ENCODE results near the gene TNP1. TPM values are rescaled to one million over a fixed set of nuclear protein-coding genes. Genes with fewer than 3 reads are reported as not detected.

The TNP1 gene
- total and polyA plus RNA-seq, 2 donors from 2014 or later, result not detected

DNA sequence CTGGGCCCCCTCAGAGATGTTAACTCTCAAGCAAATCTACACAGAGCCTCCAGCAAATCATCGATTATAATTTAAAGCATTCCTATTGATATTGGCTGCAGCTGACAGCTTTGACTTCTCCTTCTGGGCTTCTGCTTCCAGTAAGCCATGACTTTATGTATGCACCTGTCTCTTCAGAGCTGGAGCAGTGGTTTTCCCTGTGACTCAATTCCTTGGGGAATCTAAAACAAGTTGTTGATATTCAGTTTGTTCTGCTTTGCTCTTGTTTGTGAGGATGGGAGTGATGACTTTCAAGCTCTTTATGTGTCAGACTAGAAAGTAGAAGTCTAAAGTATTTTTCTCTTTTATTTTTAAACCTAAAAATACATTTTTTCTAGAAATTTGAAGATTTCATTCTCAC, 45.1 kb upstream of the TNP1 start:
- DNase-seq, result no peak
- H3K4me3 ChIP-seq (ENCODE audit: low read length in 3 of 3), result no peak overlapping the region

GRCh38 chr2:216904554-216904953, 44.7 kb upstream of the TNP1 start:
- DNase-seq, result no peak
- H3K27ac ChIP-seq (ENCODE audit: low read depth in 2 of 2, low read length in 2 of 2), result no peak overlapping the region
- intact Hi-C loops (cut with DNase I), result no loop called here
- no peak for FAIRE-seq
- H3K9ac ChIP-seq (ENCODE audit: low read length in 3 of 3), result no peak overlapping the region
- H3K36me3 ChIP-seq (ENCODE audit: control insufficient read depth in 2 of 3, insufficient read depth in 3 of 3, low read length in 3 of 3), result no peaks in the 10 kb centered on the region
- H3K9me3 ChIP-seq (ENCODE audit: control insufficient read depth in 2 of 3, insufficient read depth in 1 of 3, low read length in 3 of 3), result no peaks in the 10 kb centered on the region
- H3K4me1 ChIP-seq (ENCODE audit: control insufficient read depth in 2 of 3, insufficient read depth in 2 of 3, low read depth in 1 of 3, low read length in 3 of 3), result no peaks in the 10 kb centered on the region
- no peaks in the 10 kb centered on the region for H3K27me3 ChIP-seq (ENCODE audit: control insufficient read depth, insufficient read depth, low read length)
- TF ChIP-seq CTCF (IDR thresholded peaks at IDR 0.05; ENCODE audit: borderline replicate concordance, extremely low read depth, insufficient read depth), result no peak
- no peak overlapping the region for H3K4me3 ChIP-seq (ENCODE audit: low read length in 3 of 3)

More for the DNA sequence above, 45.1 kb upstream of the TNP1 start:
- TF ChIP-seq CTCF (IDR thresholded peaks at IDR 0.05; ENCODE audit: borderline replicate concordance, extremely low read depth, insufficient read depth), result no peak
- no peaks in the 10 kb centered on the region for H3K4me1 ChIP-seq (ENCODE audit: control insufficient read depth in 2 of 3, insufficient read depth in 2 of 3, low read depth in 1 of 3, low read length in 3 of 3)
- intact Hi-C loops (cut with DNase I), result no loop called here
- no peak overlapping the region for H3K27ac ChIP-seq (ENCODE audit: low read depth in 2 of 2, low read length in 2 of 2)
- no peaks in the 10 kb centered on the region for H3K9me3 ChIP-seq (ENCODE audit: control insufficient read depth in 2 of 3, insufficient read depth in 1 of 3, low read length in 3 of 3)
- no peak for FAIRE-seq
- H3K9ac ChIP-seq (ENCODE audit: low read length in 3 of 3), result no peak overlapping the region
- H3K36me3 ChIP-seq (ENCODE audit: control insufficient read depth in 2 of 3, insufficient read depth in 3 of 3, low read length in 3 of 3), result no peaks in the 10 kb centered on the region
- H3K27me3 ChIP-seq (ENCODE audit: control insufficient read depth, insufficient read depth, low read length), result no peaks in the 10 kb centered on the region

DNA sequence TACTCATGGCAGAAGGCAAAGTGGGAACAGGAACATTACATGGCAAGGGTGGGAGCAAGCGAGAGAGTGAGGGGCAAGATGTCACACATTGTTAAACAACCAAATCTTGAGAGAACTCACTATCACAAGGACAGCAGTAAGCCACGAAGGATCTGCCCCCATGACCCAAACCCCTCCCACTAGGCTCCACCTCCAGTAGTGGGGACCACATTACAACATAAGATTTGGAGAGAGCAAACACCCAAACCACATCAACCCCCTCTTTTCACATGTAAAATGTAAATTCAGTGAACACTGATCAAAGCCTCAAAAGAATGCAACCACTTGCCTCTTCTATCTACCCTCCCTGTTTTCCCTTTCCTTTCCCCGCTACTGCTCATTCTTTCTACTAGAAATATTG, 43.6 kb upstream of the TNP1 start:
- Histone ChIP-seq H3K4me1 (ENCODE audit: control insufficient read depth in 2 of 3, insufficient read depth in 2 of 3, low read depth in 1 of 3, low read length in 3 of 3) (no peaks in the 10 kb centered on the region), H3K27me3 (ENCODE audit: control insufficient read depth, insufficient read depth, low read length) (no peaks in the 10 kb centered on the region), H3K36me3 (ENCODE audit: control insufficient read depth in 2 of 3, insufficient read depth in 3 of 3, low read length in 3 of 3) (no peaks in the 10 kb centered on the region), H3K9me3 (ENCODE audit: control insufficient read depth in 2 of 3, insufficient read depth in 1 of 3, low read length in 3 of 3) (no peaks in the 10 kb centered on the region), H3K27ac (ENCODE audit: low read depth in 2 of 2, low read length in 2 of 2) (no peak overlapping the region), H3K9ac (ENCODE audit: low read length in 3 of 3) (no peak overlapping the region), H3K4me3 (ENCODE audit: low read length in 3 of 3) (no peak overlapping the region)
- no peak for FAIRE-seq
- no peak for DNase-seq
- no peak for TF ChIP-seq CTCF (IDR thresholded peaks at IDR 0.05; ENCODE audit: borderline replicate concordance, extremely low read depth, insufficient read depth)
- intact Hi-C loops (cut with DNase I), result no loop called here

DNA sequence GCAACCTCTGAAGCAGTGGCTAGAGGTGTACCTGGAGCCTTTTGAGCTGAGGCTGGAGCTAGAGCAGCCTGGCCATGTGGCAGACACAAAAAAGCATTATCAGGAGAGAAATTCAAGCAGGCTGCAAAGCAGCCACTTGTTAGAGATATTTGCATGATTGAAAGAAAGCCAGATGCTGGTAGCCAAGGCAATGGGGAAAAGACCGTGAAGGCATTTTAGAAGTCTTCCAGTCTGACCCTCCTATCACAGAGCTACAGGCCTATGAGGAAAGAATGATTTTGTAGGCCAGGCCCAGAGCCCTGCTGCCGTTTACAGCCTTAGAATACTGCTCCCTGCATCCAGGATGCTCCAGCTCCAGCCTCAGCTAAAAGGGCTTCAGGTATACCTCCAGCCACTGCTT, 41.4 kb upstream of the TNP1 start:
- Histone ChIP-seq H3K4me3 (ENCODE audit: low read length in 3 of 3) (no peak overlapping the region), H3K9ac (ENCODE audit: low read length in 3 of 3) (no peak overlapping the region), H3K4me1 (ENCODE audit: control insufficient read depth in 2 of 3, insufficient read depth in 2 of 3, low read depth in 1 of 3, low read length in 3 of 3) (no peaks in the 10 kb centered on the region), H3K36me3 (ENCODE audit: control insufficient read depth in 2 of 3, insufficient read depth in 3 of 3, low read length in 3 of 3) (no peaks in the 10 kb centered on the region), H3K27ac (ENCODE audit: low read depth in 2 of 2, low read length in 2 of 2) (no peak overlapping the region), H3K9me3 (ENCODE audit: control insufficient read depth in 2 of 3, insufficient read depth in 1 of 3, low read length in 3 of 3) (no peaks in the 10 kb centered on the region), H3K27me3 (ENCODE audit: control insufficient read depth, insufficient read depth, low read length) (no peaks in the 10 kb centered on the region)
- DNase-seq (no peak), FAIRE-seq (no peak)
- no peak for TF ChIP-seq CTCF (IDR thresholded peaks at IDR 0.05; ENCODE audit: borderline replicate concordance, extremely low read depth, insufficient read depth)
- intact Hi-C loops (cut with DNase I), result no loop called here
